T-helper 2 cell (primary cell): ENCODE results near the gene HMGXB3.

Source experiments
- DNase-seq, 5 experiments: peaks; one replicate each; pipeline versions ENCODE4 v3.0.0 to v3.0.0-alpha.2; 2012 to 2022
- total RNA-seq, 2 donors: gene quantifications; one replicate each; lab custom pipeline; 2026; lab: John Stamatoyannopoulos, UW

Gene HMGXB3, protein sequence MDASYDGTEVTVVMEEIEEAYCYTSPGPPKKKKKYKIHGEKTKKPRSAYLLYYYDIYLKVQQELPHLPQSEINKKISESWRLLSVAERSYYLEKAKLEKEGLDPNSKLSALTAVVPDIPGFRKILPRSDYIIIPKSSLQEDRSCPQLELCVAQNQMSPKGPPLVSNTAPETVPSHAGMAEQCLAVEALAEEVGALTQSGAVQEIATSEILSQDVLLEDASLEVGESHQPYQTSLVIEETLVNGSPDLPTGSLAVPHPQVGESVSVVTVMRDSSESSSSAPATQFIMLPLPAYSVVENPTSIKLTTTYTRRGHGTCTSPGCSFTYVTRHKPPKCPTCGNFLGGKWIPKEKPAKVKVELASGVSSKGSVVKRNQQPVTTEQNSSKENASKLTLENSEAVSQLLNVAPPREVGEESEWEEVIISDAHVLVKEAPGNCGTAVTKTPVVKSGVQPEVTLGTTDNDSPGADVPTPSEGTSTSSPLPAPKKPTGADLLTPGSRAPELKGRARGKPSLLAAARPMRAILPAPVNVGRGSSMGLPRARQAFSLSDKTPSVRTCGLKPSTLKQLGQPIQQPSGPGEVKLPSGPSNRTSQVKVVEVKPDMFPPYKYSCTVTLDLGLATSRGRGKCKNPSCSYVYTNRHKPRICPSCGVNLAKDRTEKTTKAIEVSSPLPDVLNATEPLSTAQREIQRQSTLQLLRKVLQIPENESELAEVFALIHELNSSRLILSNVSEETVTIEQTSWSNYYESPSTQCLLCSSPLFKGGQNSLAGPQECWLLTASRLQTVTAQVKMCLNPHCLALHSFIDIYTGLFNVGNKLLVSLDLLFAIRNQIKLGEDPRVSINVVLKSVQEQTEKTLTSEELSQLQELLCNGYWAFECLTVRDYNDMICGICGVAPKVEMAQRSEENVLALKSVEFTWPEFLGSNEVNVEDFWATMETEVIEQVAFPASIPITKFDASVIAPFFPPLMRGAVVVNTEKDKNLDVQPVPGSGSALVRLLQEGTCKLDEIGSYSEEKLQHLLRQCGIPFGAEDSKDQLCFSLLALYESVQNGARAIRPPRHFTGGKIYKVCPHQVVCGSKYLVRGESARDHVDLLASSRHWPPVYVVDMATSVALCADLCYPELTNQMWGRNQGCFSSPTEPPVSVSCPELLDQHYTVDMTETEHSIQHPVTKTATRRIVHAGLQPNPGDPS (N-terminal part only)
- total RNA-seq, result 68.3 to 79.3 reads per million in 2 donors

DNA sequence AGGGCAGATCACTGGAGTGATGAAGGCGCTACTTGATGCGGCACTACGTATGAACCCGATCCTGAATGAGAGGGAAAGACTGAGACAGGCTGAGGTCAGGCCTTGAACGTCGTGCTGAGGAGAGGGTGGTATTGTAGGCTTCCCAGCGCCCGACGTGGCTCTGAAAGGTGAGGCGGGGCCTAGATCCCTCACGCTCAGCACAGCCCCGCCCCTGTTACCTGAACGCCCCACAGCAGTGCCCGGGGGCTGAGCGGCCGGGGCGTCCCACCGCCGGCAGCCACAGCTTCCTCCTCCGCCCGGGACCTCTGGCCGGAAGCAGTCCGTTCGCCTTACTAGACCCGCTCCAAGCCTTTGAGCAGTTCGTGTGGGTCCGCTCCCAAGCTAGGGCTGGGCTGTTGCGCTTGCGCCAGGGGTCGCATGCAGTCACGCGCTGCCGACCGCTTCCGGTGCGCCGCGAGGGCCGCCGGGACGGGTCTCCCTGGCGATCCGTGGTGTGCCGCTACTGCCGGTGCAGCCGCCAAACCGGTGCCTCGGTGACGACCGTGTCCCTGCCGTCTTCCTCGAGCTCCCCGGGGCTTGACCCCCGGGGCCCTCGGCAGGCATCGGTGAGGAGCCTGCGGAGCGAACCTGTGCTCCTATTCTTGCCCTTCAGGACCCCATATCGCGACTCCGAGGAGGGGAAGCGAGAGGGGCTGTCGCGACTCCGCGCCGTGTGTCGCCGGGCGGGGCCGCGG is at the start of gene HMGXB3, which contains the start of gene TIGD6:
TSS of gene HMGXB3 (plus strand) at position 484 of the 734 bp plus-strand sequence. CDS start 4,114 bp downstream, outside the sequence.
TSS of gene TIGD6 (minus strand) at position 399 of the 734 bp plus-strand sequence. CDS start 4,306 bp downstream, outside the sequence.
- DNase-seq, result peak; percentile 57 to 93 (median 81)

DNA sequence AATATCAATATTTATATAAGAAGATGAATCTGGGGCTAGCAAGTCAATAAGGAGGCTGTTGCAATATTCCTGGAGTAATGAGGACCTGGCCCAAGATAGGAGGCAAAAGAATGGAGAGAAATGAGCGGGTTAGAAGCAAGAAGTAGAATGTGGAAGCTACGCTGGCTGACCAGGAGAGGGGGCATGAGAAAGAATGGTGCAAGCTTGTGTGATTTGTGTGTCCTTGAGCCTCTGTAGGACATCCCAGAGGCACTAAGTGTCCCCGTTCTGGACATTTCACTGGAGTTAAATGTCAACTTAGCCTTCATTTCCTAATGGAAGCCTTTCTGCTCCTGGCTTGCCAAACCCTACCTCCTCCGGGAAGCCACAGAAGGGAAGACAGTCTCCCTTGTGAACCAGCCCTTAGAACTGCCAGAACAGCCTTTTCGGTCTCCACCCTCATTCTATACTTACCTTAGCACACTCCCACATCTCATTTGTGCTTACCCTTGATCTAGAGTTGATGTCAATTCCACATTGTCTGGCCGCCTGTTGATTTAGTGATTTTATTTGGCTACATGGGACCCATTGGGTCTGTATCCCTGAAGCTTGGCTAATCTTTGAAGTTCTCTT is 49.3 kb upstream of the HMGXB3 start:
- DNase-seq, result no peak

DNA sequence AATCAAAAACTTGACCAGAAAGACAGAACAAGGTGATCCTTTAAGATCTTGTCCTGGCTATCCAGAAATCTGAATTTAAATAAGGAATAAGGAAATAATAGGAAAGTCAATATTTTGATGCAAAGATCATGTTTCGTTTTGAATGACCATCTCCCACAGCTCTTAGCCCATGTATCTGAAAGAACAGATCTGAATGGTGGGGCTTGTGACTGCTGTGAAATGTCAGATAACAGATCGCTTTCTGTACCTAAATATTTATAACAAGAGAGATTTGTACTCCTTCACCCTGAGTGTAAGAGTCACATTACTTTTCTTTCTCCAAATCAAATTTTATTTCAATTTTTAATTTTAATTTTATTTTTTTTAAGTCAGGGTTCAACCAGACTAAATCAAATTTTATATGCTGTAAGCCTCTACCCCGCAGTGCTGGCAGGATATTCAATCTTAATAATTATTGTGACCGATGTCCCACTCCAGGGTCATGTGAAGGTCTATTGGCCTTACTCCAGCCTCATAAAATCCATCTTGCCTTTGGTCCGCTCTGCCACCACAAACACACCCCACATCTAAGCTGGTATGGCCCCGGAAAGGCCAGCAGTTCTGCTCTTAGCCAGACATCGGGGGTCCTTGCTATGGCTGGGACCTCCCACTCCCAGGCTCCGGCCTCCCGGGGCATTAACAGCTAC is 47.0 kb upstream of the HMGXB3 start:
- DNase-seq, result no peak

DNA sequence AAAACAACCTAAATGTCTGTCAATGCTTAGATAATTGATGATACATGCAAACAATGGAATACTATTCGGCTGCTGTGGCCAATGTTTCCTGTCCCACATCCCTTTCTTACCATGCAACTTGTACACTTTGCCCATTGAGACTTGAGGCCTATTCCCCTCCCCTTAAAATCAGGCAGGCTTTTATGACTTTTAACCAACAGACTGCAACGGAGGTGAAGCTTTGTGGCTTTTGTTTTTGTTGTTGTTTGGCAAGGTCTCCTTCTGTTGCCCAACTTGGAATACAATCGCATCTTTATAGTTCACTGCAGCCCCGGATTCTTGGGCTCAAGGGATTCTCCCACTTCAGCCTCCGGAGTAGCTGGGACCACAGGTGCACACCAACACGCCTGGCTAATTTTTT is 45.7 kb upstream of the HMGXB3 start:
- DNase-seq, result no peak

DNA sequence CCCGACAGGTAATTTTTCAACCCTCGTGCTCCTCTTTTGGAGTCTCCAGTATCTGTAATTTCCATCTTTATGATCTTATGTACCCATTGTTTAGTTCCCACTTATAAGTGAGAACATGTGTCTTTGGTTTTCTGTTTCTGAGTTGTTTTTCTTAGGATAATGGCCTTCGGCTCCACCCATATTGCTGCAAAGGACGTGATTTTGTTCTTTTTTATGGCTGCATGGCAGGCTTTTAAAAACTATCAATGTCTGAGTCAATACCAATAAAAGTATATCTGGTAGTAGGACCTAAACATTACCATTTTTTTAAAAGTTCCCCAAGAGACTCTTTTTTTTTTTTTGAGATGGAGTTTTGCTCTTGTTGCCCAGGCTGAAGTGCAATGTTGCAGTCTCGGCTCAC is 43.9 kb upstream of the HMGXB3 start:
- DNase-seq, result no peak

DNA sequence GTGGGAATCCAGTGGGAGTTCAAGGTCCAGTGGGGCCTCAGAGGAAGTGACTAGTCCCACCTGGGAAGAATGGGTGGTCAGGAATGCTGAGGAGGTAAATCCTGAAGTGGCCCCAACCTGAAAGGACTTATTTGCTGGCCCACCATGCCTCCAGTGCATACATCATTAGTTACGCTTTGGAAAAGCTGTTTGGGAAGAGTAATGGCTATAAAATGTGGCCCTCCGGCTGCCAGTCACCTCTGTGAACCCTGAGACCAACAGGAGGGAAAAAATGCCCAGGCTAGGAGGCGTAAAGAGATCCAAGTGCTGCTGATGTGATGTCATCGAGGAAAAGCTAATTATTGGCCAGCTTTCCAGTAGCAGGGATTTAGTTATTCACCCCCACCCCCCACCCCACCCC is 42.7 kb upstream of the HMGXB3 start:
- DNase-seq, result no peak

DNA sequence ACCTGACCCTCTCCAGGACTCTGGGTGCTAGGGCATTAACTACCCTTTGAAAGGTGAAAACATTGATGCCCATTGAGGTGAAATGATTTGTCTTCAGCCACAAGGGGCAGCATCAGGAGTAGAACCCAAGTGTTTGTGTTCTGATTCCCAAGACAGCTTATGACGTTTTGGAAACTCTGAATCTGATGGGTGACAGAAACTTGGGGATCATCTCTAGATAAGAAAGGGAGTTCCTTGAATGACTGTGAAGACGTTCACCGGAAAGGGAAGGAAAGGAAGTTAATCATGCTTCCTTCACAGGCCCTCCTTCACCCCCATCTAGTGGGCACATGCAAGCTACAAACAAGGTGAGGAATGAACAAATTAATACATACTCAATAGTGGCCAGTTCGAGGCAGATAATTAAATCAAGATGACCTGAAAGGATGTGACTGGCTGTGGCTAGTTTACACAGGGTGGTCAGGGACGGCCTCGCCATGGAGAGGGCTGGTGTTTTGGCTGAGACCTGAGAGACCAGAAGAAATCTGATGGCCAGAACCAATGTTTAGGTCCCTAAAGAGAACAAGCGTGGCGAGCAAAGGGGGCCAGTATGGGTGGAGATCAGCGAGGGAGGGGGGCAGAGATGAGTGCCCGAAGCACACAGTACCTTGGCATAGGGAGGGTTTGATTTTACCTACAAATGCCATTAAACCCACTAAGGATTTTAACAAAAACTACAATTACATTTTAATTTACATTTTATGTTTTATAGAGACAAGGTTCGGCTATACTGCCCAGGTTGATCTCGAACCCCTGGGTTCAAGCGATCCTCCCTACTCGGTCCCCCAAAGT is 40.9 kb upstream of the HMGXB3 start:
- DNase-seq, result peak in 4 of 5 experiments; percentile 18 to 80 (median 28)

DNA sequence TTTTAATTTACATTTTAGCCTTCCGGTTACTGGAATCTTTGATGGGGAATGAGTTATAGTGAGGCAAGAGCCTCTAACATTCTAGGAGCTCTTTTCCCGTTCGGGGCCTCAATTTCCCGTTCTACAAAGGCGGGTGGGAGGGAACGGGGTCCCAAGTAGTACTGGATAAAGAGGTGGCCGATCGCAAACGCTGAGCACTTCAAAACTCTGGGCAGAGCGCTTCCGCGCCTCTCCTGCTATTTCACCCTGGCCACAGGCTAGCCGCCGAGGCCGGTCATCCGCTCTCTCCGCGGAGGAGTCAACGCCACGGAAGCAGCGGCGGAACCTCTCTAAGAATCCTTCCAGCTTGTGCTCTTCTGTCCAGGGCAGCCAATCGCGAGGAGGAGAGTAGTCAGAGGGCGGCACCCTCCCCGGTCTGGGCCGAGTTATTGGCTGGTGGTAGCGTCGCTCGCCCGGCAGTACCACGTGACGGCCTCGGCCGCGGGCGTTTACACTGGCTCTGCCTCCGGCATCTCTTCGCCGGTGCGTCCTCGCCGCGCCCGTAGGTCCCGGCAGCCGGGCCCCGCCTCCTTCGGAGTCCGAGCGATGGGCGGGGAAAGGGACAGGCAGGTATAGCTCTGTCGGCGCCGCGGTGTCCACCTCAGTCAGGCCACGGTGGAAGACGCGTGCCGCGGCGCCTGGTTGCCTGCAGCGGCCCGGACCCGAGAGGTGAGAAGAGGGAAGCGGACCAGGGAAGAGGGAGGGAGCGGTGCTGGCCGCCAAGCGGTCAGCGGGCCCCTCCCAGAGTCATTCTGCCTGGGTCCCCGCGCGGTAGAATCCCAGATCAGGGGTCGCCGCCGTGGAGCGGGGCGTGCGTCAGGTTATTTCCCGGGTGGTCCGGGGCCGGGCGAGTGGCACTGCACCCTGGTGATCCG is 40.0 kb upstream of the HMGXB3 start, which contains the start of gene SLC26A2:
TSS of gene SLC26A2 (plus strand) at position 487 of the 914 bp plus-strand sequence. CDS start 16,895 bp downstream, outside the sequence.
- DNase-seq, result peak; percentile 82 to 97 (median 90)

DNA sequence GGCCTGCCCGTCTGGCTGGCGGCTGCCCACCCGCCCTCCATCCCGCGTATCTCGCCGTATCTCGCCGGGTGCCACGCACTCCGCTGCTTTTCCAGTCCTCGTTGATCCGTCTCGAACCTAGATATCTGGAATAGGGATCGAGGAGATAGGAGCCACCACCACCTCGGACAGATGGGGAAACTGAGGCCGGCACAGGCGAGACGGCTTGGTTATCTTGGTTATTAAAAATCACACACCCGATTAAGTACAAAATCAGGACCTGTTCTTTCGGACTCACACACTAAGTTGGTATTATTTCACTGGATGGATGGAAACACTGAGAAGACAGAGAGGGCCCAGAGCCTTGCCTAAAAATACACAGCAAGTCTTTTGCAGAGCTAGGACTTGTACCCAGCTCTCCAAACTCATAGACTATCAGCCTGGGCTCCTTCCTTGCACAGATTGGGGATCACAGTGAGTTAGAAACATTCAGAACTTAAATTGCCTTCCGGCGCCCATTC is 39.3 kb upstream of the HMGXB3 start:
- peak in 1 of 5 experiments; percentile 1 for DNase-seq

DNA sequence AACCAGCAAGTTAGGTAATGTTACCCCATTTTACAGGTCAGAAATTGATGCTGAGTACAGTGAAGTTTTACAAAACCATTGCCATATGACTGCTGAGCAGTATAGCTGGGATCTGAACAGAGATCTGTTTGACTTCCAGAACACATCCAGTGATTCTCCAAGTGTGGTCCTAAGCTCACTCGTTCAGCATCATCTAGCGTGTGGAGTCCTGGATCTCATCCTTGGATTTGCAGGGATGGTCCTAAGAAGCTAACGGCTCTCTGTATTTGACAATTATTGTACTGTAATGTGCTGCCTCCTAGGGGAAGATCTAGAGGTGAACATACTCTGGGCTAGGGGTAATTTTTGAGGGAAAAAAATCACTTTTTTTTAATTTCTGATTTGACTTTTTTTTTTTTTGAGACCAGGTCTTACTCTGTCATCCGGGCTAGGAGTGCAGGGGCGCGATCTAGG is 38.6 kb upstream of the HMGXB3 start:
- peak in 1 of 5 experiments; percentile 14 for DNase-seq

DNA sequence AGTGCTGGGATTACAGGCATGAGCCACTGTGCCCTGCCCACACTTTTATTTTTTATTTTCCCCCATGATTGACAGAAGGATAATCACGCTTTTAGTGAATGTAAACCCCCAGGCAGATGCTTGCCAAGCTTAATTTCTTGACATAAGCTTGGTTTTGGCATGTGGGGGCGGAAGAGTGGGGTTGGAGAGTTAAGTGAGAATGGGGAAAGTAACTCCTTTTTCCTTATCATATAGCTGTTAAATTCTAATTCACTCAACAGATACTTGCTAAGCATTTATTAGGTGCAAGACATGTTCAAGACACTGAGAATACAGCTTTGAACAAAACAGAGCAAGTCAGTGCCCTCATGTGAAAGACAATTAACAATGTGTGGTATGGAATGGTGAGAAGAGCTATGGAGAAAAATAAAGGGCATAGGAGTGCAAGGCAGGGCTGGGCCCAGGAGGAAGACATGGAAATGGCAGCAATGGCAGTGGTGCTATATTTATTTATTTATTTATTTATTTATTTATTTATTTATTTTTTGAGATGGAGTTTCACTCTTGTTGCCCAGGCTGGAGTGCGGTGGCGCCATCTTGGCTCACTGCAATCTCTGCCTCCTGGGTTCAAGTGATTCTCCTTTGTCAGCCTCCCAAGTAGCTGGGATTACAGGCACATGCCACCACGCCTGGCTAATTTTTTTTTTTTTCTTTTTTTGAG is 37.8 kb upstream of the HMGXB3 start:
- no peak for DNase-seq

DNA sequence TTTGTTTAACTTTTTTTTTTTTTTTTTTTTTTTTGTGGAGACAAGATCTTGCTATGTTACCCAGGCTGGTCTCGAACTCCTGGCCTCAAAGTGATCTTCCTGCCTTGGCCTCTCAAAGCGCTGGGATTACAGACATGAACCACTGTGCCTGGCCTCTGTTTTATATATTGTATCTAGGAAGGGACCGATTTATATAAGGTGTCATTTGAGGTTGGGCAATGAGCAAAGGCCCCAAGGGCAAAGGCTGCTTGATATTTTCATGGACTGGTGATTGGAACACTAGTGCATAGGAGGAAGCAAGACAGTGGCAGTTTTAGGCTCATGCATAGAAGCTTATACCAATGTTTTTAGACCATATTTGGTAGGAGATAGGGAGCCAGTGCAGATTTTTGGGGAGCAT is 36.8 kb upstream of the HMGXB3 start:
- no peak for DNase-seq

DNA sequence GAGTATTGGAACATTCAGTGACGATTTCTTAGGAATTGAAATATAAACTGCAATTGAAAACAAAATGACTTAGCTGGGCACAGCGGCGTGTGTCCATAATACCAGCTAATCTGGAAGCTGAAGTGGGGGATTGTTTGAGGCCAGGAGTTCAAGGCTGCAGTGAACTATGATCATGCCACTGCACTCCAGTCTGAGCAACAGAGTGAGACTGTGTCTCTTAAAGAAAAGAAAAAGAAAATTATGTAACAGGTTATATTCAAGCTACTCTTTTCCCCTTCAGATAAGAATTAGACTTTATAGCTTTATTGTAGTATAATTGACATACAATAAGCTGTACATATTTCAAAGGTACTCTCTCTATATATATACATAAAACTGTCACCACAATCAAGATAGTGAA is 33.6 kb upstream of the HMGXB3 start:
- no peak for DNase-seq

DNA sequence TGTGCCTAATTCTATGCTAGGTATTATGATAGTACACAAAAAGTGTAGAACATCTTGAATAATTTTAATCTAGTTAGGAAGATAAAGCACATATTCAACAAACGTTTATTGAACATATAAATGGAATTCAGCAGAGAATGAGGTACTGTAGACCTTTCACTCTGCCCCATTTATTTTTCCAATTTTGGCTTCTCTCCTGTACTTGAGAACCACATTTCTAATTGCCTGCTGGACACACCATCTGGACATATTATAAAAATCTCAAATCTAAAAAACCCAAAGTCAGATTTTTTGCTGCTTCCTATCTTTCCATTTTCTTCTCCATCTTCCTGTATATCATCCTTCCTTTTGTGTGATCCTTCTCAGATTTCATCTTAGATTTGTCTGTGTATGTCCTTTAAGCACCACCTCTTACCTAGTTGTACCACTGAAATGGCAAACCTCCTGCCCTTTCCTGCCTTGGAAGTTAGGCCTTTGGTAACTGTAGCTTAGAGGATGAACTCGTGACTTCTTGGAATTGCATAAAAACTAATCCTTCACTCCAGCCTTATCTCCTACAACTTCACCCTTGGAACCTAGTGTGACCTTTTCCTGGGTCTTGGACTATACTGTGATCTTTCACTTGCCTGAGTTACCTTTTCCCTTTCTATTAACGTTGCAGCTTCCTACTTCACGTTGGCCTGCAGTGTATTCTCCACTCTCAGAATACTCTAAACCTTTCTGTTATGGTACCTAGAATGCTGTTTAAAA is 31.2 kb upstream of the HMGXB3 start:
- DNase-seq, result no peak

DNA sequence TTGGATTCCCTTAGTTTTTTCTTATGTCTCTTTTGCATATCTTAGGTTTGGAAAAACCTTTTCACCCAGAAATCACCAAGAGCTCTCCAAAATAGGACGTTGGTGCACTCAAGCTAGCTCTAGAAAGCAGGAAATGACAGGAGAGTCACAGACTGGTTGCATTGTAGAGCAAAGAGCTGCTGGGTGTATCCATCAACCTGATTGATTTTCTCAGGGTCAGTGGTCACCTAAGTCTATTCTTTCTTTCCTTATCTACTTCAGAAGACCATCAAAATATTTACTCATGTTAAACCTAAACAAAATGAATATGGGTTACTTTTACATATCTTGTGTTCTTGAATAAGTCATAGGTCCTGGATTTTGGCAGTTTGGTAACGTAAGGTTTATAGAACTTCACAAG is 25.1 kb upstream of the HMGXB3 start:
- no peak for DNase-seq

DNA sequence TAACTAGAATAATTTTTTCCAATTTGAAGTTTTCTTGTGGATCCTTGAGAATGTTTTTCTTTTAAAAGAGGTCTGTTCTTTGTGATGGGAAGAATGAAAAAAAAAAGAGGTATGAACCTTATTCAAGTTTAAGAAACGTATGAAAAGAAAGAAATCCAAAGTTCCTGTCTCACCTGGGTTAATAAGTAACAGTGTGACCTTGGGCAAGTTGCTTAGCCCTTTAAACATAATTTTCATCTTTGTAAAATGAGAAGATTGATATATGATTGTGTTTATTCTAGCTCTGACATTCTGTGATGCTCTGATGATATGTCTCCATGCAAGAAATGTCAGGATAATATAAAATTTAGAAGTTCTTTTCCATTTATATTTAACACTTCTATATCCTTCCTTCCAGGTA is 20.6 kb upstream of the HMGXB3 start:
- DNase-seq, result no peak

DNA sequence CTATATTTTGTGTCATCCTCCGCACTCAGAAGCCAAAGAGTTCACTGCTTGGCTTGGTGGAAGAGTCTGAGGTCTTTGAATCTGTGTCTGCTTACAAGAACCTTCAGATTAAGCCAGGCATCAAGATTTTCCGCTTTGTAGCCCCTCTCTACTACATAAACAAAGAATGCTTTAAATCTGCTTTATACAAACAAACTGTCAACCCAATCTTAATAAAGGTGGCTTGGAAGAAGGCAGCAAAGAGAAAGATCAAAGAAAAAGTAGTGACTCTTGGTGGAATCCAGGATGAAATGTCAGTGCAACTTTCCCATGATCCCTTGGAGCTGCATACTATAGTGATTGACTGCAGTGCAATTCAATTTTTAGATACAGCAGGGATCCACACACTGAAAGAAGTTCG is 19.3 kb upstream of the HMGXB3 start:
- DNase-seq, result no peak
